Ishikawa (cell line): ENCODE measurements around the gene S100A14.

ENCODE experiments used
- CEBPB ChIP-seq: IDR thresholded peaks from 2 replicates; pipeline ENCODE4 v1.6.1; 2012
- CREB1 ChIP-seq: IDR thresholded peaks from 2 replicates; pipeline ENCODE4 v1.6.1; 2012; ENCODE audit warnings: low read depth
- EP300 ChIP-seq: IDR thresholded peaks from 2 replicates; pipeline ENCODE4 v1.6.1; 2012; ENCODE audit warnings: borderline replicate concordance
- FOXM1 ChIP-seq: IDR thresholded peaks from 2 replicates; pipeline ENCODE4 v1.6.1; 2012; ENCODE audit warnings: low read depth, borderline replicate concordance
- MAX ChIP-seq: IDR thresholded peaks from 2 replicates; pipeline ENCODE4 v1.6.1; 2012
- RAD21 ChIP-seq: IDR thresholded peaks from 2 replicates; pipeline ENCODE4 v1.6.1; 2012; ENCODE audit warnings: low read depth
- REST ChIP-seq: IDR thresholded peaks from 2 replicates; pipeline ENCODE4 v1.6.1; 2012; ENCODE audit warnings: low read depth, mild to moderate bottlenecking
- TAF1 ChIP-seq: IDR thresholded peaks from 2 replicates; pipeline ENCODE4 v1.6.1; 2012; ENCODE audit warnings: low read depth, mild to moderate bottlenecking
- YY1 ChIP-seq: IDR thresholded peaks from 2 replicates; pipeline ENCODE4 v1.6.1; 2012; ENCODE audit warnings: low read depth
- ZBTB7A ChIP-seq: IDR thresholded peaks from 2 replicates; pipeline ENCODE4 v1.6.1; 2012; ENCODE audit warnings: low read depth

GRCh38 chr1:153628638-153629342 lies 12.7 kb upstream of the S100A14 start:
- no peak for TF ChIP-seq CEBPB
- TF ChIP-seq TAF1 = no peak
- no peak for TF ChIP-seq CREB1
- TF ChIP-seq FOXM1 = no peak
- no peak for TF ChIP-seq ZBTB7A
- TF ChIP-seq YY1 = no peak
- TF ChIP-seq RAD21 = no peak
- no peak for TF ChIP-seq MAX
- no peak for TF ChIP-seq EP300
- TF ChIP-seq REST = no peak
